Astrocyte (in vitro differentiated cells and primary cell): ENCODE measurements around the gene MROH8.
"Not testable (repeated sequence)": the region's sequence is repeated elsewhere in the genome, so short reads cannot be mapped to it uniquely, and the experiment has no call there.

Source experiments
- EZH2 ChIP-seq: IDR thresholded peaks from 2 replicates; pipeline ENCODE4 v1.6.1; 2012; ENCODE audit warnings: mild to moderate bottlenecking, low read length, inconsistent platforms; ENCODE audit not compliant: insufficient read depth
- TF ChIP-seq, protein P1 (sequence below): IDR thresholded peaks from 2 replicates; pipeline ENCODE4 v1.5.1; 2011; ENCODE audit warnings: low read depth, mild to moderate bottlenecking, inconsistent platforms, low read length, moderate library complexity; ENCODE audit not compliant: insufficient read depth

DNA sequence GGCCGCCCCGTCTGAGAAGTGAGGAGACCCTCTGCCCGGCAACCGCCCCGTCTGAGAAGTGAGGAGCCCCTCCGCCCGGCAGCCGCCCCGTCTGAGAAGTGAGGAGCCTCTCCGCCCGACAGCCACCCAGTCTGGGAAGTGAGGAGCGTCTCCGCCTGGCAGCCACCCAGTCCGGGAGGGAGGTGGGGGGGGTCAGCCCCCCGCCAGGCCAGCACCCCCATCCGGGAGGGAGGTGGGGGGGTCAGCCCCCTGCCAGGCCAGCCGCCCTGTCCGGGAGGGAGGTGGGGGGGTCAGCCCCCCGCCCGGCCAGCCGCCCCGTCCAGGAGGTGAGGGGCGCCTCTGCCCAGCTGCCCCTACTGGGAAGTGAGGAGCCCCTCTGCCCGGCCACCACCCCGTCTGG lies 109.8 kb downstream of the MROH8 start:
- TF ChIP-seq EZH2: not testable (repeated sequence)
- TF ChIP-seq, protein P1, sequence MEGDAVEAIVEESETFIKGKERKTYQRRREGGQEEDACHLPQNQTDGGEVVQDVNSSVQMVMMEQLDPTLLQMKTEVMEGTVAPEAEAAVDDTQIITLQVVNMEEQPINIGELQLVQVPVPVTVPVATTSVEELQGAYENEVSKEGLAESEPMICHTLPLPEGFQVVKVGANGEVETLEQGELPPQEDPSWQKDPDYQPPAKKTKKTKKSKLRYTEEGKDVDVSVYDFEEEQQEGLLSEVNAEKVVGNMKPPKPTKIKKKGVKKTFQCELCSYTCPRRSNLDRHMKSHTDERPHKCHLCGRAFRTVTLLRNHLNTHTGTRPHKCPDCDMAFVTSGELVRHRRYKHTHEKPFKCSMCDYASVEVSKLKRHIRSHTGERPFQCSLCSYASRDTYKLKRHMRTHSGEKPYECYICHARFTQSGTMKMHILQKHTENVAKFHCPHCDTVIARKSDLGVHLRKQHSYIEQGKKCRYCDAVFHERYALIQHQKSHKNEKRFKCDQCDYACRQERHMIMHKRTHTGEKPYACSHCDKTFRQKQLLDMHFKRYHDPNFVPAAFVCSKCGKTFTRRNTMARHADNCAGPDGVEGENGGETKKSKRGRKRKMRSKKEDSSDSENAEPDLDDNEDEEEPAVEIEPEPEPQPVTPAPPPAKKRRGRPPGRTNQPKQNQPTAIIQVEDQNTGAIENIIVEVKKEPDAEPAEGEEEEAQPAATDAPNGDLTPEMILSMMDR: not testable (repeated sequence)
